Heart left ventricle (tissue), 16 donors: ENCODE data around the gene RANBP3. TPM values are rescaled to one million over a fixed set of nuclear protein-coding genes. Genes with fewer than 3 reads are reported as not detected.

Experiments used
- ATAC-seq, 4 donors: fragments of 200-7000 bp; cut with Tn5 transposase; one replicate each; pipeline ENCODE4 v1.9.1; 2020 to 2022; ENCODE audit warnings: moderate library complexity in 4 of 4, mild to moderate bottlenecking in 3 of 4, moderate number of reproducible peaks in 1 of 4
- DNase-seq, 5 donors: peaks; one replicate each; pipeline ENCODE4 v3.0.0-alpha.2; 2020
- H3K27ac ChIP-seq, 12 donors: fragments of 200-600 bp; sonication (generic) in 4 of 12; one replicate each; pipeline versions ENCODE4 v1.5.0 to v1.8.0; 2016 to 2022; ENCODE audit warnings: mild to moderate bottlenecking in 2 of 12
- H3K27me3 ChIP-seq, 9 donors: fragments of 200-600 bp; sonication (generic) in 2 of 9; one replicate each; pipeline versions ENCODE4 v1.5.1 to v1.8.0; 2016 to 2022; ENCODE audit warnings: mild to moderate bottlenecking in 3 of 9
- H3K36me3 ChIP-seq, 9 donors: fragments of 200-600 bp; sonication (generic) in 2 of 9; one replicate each; pipeline versions ENCODE4 v1.5.0 to v1.8.0; 2018 to 2022; ENCODE audit warnings: mild to moderate bottlenecking in 2 of 9
- H3K4me1 ChIP-seq, 12 donors: fragments of 200-600 bp; sonication (generic) in 4 of 12; one replicate each; pipeline versions ENCODE4 v1.5.0 to v1.8.0; 2016 to 2022; ENCODE audit warnings: mild to moderate bottlenecking in 3 of 12
- H3K4me3 ChIP-seq, 12 donors: fragments of 200-600 bp; sonication (generic) in 4 of 12; one replicate each; pipeline versions ENCODE4 v1.5.0 to v1.8.0; 2017 to 2022; ENCODE audit warnings: mild to moderate bottlenecking in 9 of 12, moderate library complexity in 4 of 12
- H3K9me3 ChIP-seq, 12 donors: fragments of 200-600 bp; sonication (generic) in 4 of 12; one replicate each; pipeline versions ENCODE4 v1.5.0 to v1.8.0; 2016 to 2022; ENCODE audit warnings: mild to moderate bottlenecking in 1 of 12
- POLR2A ChIP-seq, 2 donors: fragments of 450-650 bp; IDR thresholded peaks; one replicate each; pipeline ENCODE4 v1.6.1; 2017; ENCODE audit warnings: antibody characterized with exemption in 2 of 2, mild to moderate bottlenecking in 2 of 2, moderate library complexity in 2 of 2
- WGBS, 4 donors: extraction: QIAGEN DNeasy Blood & Tissue Kit in 2 of 4; methylation state at CpG; one replicate each; pipeline versions ENCODE4 v1.1.5 to v1.1.7; 2013 to 2018; 5-methylcytosine and 5-hydroxymethylcytosine counted together
- intact Hi-C, 10 donors: fragments of 100-400 bp; cut with DNase I; formaldehyde crosslinking; loops; one replicate each; pipeline versions ENCODE4 v1.11.1 to v1.14.2; 2022
- polyA plus RNA-seq, 2 donors: library from polyadenylated mRNA; stranded (reverse); fragments of 200-250 nt; gene quantifications; one replicate each; pipeline ENCODE4 v1.2.3, GENCODE V29; 2013
- total RNA-seq, 9 donors: library from RNA; depleted of rRNA in 2 of 9; stranded (reverse); fragments of >200 nt in 2 of 9; fragmentation: NEBNext Ultra II Directional in 3 of 9; extraction: Animal tissue kit (Norgen Biotek cat#: 25700) in 3 of 9; gene quantifications; one replicate each; pipeline versions ENCODE4 v1.1.0 to v1.2.4, GENCODE V29; 2016 to 2023
- TF ChIP-seq, protein P1 (sequence below), 12 donors: fragments of 200-600 bp; sonication (generic) in 4 of 12; IDR thresholded peaks; one replicate each; pipeline versions ENCODE4 v1.5.0 to v1.8.0; 2018 to 2022; ENCODE audit warnings: antibody characterized with exemption in 12 of 12, mild to moderate bottlenecking in 5 of 12
- donor health status: ischemic (EF 13 %, LVEDD 7.1; RV severe dilation, severe dysfunction).
- donor health status: healthy with polysubstance abuse.
- donor health status: DM: no; HTN: yes; CAD: no.
- donor health status: DM: no; HTN: no; CAD: no.
- donor health status: ischemic (EF 25% LVEDD 6.9; RV normal size, moderate dysfunction).
- donor health status: ischemic (EF 25% LVEDD 5.7; RV mildly dilated, moderate dysfunction).
- donor health status: healthy.
- donor health status: DM: yes; HTN: yes; CAD: no.
- donor health status: ischemic (EF 35%, LVEDD 5.7; RV mildly dilated, moderate dysfunction).
- donor health status: nonischemic (EF 11% LVEDD 7.7; RV severe dilation, severe dysfunction).
- donor health status: DM: yes; HTN: yes; CAD: no.
- donor health status: PGD.
- donor health status: ischemic (EF 29% LVEDD 5.4; RV normal size, mild dysfunction).
- donor health status: nonischemic (EF 23%, LVEDD 6.1; RV moderate dilation, normal function).

Gene RANBP3
- total and polyA plus RNA-seq, 11 donors, result 29.4 to 80.7 (median 58.0) TPM

DNA sequence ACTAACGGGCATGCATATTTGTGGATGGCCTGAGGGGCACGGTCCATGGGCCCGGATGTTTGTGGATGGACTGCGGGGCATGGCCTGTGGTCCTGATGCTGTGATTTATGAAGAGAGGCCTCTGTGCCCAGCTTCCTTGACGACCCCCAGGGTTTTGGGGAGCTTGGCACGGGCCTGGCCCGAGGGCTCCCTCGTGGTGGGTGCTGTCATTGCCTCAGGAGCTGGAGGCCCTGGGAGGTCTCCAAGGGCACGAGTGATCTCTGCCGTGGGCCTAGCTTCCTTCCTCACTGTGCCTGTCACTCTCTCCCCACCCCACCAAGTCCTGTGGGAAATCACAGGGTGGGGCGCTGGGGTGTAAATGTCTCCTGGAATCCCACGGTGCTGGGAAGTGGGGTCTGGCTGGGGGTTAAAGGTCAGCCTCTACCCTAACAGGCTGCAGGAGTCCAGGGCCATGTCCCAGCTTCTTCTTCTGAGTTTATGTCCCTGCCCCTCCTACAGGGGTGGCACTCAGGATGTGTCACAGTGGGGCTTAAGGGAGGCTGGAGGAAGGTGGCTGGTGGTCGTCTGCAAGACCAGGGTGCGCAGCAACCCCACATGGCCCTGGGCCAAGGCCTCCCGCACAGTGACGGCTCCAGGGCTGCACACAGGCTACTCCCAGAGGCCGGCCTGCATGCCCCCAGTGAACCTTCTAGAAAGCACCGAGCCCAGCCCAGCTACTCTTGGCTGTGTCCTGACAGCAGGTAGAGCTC, 27.6 kb upstream of the RANBP3 start:
- H3K36me3 ChIP-seq, result peaks cover 0 to 58% (median 27%) of the 10 kb centered on the region in 9 donors
- H3K9me3 ChIP-seq, result peaks cover 0 to 2% (median 0%) of the 10 kb centered on the region in 12 donors

DNA sequence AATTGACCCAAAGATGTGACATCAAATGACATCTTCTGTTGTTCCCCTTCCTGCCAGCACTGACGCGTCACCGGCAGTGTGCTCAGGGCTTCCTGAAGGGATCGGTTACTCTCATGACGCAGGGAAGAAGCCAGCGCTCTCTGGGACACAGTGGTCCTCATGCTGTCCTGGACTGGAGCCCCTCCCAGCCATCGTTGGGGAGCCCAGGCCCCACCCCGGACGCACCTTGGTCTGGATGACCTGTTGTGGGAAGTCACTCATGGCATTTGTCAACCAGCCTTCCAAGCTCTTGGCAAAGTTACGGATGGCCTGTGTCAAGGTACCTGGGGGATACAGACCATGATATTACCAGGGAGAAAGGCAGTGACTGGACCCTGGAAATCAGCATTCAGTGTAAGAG, 26.0 kb upstream of the RANBP3 start:
- intact Hi-C loops, result no loop called here
- peaks cover 0 to 4% (median 0%) of the 10 kb centered on the region in 12 donors for H3K9me3 ChIP-seq
- no peaks in the 10 kb centered on the region for H3K4me1 ChIP-seq
- TF ChIP-seq, protein P1, sequence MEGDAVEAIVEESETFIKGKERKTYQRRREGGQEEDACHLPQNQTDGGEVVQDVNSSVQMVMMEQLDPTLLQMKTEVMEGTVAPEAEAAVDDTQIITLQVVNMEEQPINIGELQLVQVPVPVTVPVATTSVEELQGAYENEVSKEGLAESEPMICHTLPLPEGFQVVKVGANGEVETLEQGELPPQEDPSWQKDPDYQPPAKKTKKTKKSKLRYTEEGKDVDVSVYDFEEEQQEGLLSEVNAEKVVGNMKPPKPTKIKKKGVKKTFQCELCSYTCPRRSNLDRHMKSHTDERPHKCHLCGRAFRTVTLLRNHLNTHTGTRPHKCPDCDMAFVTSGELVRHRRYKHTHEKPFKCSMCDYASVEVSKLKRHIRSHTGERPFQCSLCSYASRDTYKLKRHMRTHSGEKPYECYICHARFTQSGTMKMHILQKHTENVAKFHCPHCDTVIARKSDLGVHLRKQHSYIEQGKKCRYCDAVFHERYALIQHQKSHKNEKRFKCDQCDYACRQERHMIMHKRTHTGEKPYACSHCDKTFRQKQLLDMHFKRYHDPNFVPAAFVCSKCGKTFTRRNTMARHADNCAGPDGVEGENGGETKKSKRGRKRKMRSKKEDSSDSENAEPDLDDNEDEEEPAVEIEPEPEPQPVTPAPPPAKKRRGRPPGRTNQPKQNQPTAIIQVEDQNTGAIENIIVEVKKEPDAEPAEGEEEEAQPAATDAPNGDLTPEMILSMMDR (IDR thresholded peaks at IDR 0.05), result no peak
- no peak for TF ChIP-seq POLR2A (IDR thresholded peaks at IDR 0.05)
- ATAC-seq (no peak), DNase-seq (no peak)
- no peaks in the 10 kb centered on the region for H3K27me3 ChIP-seq
- WGBS, 4 donors, result 82 to 91% (median 84%) methylated on average over 10 of the region's 10 CpGs
- H3K36me3 ChIP-seq, result peaks cover 0 to 64% (median 21%) of the 10 kb centered on the region in 9 donors
- no peak overlapping the region for H3K27ac ChIP-seq
- H3K4me3 ChIP-seq, result no peak overlapping the region

More for the DNA sequence above, 27.6 kb upstream of the RANBP3 start:
- H3K4me1 ChIP-seq, result no peaks in the 10 kb centered on the region
- DNase-seq, result no peak
- TF ChIP-seq, protein P1 (IDR thresholded peaks at IDR 0.05), result no peak
- no peak for TF ChIP-seq POLR2A (IDR thresholded peaks at IDR 0.05)
- no peak overlapping the region for H3K27ac ChIP-seq
- no peak for ATAC-seq
- intact Hi-C loops, result no loop called here
- WGBS, 4 donors, result 85 to 90% (median 88%) methylated on average over 10 to 18 of the region's 18 CpGs
- H3K27me3 ChIP-seq, result no peaks in the 10 kb centered on the region
- no peak overlapping the region for H3K4me3 ChIP-seq

DNA sequence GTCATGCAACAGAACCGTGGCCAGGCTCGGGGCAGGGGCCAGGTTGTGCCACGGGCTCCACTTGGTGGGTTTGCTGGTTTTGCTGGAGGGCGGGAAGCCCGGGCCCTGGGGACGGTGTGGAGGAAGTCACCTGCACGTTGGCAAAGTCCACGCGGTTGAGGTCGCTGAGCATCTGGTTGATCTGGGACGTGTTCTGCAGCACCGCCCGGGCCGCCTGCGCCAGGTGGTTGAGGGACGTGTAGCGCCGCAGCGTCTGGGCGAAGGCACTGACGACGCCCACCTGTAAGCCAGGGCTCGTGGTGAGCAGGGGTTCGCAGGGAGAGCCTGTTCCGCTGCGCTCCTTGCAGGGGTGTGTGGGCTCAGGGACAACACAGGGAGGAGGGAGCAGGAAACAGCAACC, 24.7 kb upstream of the RANBP3 start:
- no peaks in the 10 kb centered on the region for H3K27me3 ChIP-seq
- 93 to 96% (median 95%) methylated on average over 20 to 26 of the region's 26 CpGs for WGBS, 4 donors
- H3K4me3 ChIP-seq, result no peak overlapping the region
- H3K9me3 ChIP-seq, result peaks cover 0 to 4% (median 0%) of the 10 kb centered on the region in 12 donors
- intact Hi-C loops, result no loop called here
- H3K4me1 ChIP-seq, result no peaks in the 10 kb centered on the region
- H3K27ac ChIP-seq, result no peak overlapping the region
- ATAC-seq (no peak), DNase-seq (no peak)
- H3K36me3 ChIP-seq, result peaks cover 0 to 60% (median 21%) of the 10 kb centered on the region in 9 donors
- TF ChIP-seq POLR2A (IDR thresholded peaks at IDR 0.05), result no peak
- TF ChIP-seq, protein P1 (IDR thresholded peaks at IDR 0.05), result no peak

DNA sequence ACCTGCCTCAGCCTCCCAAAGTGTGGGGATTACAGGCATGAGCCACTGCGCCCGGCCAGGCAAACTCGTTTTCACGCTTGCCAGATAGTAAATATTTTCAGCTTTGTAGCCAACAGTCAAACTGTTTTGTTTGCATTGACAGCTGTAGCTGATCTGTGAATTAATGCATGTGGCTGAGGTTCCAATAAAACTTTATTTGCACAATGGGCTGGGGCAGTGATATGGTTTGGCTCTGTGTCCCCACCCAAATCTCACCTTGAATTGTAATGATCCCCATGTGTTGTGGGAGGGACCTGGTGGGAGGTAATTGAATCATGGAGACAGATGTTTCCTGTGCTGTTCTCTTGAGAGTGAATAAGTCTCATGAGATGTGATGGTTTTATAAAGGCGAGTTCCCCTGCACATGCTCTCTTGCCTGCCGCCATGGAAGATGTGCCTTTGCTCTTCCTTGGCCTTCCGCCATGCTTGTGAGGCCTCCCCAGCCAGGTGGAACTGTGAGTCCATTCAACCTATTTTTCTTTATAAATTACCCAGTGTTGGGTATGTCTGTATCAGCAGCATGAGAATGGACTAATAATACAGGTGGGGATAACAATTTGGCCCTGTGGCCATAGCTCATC, 22.4 kb upstream of the RANBP3 start:
- no peak overlapping the region for H3K27ac ChIP-seq
- ATAC-seq, result no peak
- H3K4me3 ChIP-seq, result no peak overlapping the region
- no peak for DNase-seq
- TF ChIP-seq, protein P1 (IDR thresholded peaks at IDR 0.05), result no peak
- no peak for TF ChIP-seq POLR2A (IDR thresholded peaks at IDR 0.05)
- peaks cover 0 to 4% (median 0%) of the 10 kb centered on the region in 12 donors for H3K9me3 ChIP-seq
- H3K27me3 ChIP-seq, result no peaks in the 10 kb centered on the region
- intact Hi-C loops, result no loop called here
- H3K36me3 ChIP-seq, result peaks cover 0 to 68% (median 26%) of the 10 kb centered on the region in 9 donors
- H3K4me1 ChIP-seq, result no peaks in the 10 kb centered on the region
- WGBS, 4 donors, result 81 to 96% (median 94%) methylated on average over 7 of the region's 7 CpGs
